GM19193 (cell line): Measurements from ENCODE around the gene ITIH2.
A peak's percentile ranks its signal among the peaks of the same experiment; 100 is the strongest.

ENCODE experiments used
- POLR2A ChIP-seq: IDR thresholded peaks from 4 replicates; pipeline ENCODE4 v1.6.1; 2011; ENCODE audit not compliant: insufficient read depth, insufficient read length; ENCODE audit errors: extremely low read depth

ITIH2 gene

DNA sequence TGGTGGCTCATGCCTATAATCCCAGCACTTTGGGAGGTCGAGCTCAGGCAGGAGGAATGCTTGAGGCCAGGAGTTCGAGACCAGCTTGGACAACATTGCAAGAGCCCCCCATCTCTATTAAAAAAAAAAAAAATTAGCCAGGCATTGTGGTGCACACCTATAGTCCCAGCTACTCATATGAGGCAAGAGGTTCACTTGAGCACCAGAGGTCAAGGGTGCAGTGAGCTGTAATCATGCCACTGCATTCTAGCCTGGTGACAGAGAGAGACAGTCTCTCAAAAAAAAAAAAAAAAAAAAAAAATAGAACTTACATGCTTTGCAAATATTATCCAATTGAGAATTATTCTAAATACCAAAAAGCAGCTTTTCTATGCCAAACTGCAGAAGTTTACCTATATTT, 73.7 kb downstream of the ITIH2 start:
- no peak for TF ChIP-seq POLR2A

DNA sequence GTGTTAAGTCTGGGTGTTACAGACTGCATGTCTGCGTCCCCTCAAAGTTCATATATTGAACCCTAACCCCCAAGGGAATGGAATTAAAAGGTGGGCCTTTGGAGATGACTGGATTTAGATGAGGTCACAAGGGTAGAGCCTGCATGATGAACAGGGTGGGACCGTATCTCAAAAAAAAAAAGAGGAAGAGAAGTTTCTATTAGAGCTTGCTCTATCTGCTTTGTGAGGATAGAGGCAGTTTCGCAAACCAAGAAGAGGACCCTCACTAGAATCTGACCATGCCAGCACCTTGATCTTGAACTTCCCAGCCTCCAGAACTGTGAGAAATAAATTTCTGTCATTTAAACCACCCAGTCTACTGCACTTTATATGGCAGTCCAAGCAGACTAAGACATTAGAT, 83.3 kb downstream of the ITIH2 start:
- TF ChIP-seq POLR2A, result no peak

DNA sequence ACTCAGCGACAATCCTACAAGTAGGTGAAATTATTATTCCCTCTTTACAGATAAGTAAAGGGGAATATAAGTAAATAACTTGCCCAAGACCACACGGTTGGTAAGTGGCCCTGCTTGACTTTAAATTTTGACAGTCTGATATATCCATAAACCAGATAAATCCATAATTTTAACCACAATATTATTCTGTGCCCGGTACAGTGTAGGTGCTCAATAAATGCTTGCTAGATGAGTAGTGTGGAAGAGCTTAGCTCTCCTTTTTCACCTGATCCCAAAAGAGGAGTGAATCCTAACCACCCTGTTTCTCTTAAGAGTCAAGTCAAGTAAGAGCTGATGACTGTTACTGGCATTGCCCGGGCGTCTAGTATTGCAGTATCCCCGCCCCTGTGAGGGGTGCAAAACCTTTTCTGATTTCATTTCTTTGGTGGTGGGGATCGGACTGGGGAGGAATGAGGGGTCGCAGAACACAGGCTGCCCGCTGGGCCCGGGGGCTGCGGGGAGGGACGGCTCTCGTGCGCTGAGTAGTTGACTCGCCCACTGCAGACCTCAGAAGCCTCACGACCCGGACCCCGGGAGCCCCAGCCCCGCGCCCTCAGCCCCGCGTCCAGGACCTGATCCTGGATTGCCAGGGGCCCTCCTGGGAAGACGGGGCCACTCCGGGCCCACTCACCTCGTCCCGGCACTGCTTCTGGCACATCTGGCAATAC, 84.2 kb downstream of the ITIH2 start:
- TF ChIP-seq POLR2A, result no peak

DNA sequence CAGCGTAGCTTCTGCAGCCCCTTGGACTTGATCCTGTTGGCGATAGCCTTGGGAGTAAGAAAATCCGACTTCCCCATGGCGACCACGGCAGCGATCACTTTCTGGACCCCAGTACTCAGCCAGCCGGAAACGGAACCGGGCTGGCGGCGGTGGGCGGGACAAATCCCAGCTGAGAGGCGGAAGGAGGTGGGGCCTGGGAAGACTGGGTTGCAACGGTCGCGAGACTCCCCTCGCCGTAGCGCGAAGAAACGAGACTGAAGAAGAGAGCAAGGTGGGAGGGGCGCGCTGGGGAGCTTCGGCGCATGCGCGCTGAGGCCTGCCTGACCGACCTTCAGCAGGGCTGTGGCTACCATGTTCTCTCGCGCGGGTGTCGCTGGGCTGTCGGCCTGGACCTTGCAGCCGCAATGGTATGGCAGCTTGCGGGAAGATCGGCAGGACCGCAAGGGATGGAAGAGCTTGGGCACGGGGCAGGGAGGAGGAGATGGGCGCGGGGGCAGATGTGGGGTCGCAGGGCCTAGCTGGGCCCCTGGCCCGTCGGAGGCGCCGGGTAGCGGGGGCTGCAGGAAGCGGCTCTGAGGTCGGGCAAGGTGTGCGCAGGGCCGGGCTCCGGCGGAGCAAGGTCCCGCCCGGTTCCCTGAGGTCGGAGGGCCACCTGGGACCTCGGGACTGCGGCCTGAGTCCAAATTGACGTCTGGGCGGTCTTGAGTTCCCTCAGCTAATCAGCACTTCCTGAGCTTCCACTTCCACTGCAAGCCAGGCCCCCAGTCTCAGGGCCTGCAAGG, 84.9 kb downstream of the ITIH2 start, which contains the start of the genes ATP5F1C and KIN:
TSS of gene ATP5F1C (plus strand) at position 321 of the 782 bp plus-strand sequence. CDS start at position 352, 31 bp downstream.
TSS of gene KIN (minus strand) at position 137 of the 782 bp plus-strand sequence. CDS start at position 77, 60 bp downstream.
- TF ChIP-seq POLR2A, result peak; percentile 90

DNA sequence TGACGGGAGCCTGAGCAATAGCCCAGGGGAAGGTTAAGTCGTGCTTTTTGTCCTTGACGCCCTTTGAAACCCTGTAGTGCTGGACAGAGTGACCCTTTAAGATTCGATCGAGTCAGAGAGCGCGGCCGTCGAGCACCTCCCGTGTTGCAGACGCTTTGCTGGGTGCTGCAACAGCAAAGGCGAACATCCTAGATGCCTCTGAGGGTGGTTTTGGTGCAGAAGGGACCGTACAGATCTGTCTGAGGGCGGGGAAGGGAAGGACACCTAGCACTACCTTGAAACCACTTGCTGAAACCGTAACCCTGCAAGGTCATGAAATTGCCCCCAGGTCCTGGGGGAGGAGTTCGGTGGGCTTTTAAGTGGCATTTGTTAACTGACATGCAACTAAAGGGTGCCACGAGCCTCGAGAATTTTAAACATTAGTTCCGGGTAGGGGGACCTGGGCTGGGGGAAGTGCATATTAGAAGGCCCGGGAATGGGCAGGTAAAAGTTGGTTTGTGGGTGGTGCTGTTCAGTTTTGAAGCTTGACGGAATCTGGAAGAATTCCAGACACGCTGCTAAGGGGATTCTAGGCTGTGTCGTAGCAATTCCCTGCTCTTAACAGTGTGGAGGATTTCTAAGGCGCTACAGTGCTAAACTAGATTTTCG, 85.6 kb downstream of the ITIH2 start:
- no peak for TF ChIP-seq POLR2A

DNA sequence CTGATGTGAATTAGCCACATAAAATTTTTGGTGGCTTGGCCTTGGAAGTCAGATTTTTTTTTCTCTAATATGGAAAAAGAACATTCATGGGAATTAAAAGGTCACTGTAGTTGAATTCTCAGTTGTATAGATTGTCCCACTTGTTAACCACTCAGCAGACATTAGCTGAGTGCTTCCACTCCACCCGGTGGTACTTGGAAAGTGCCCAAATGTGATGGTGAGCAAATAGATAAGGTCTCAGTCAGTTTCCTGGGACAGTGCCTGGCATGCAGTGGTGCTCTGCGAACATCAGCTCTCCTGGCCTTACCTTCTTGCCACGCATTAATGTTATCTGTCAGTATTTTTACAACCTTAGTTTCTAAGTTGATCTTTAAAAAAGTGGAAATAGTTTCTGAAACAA, 86.3 kb downstream of the ITIH2 start:
- TF ChIP-seq POLR2A, result no peak

DNA sequence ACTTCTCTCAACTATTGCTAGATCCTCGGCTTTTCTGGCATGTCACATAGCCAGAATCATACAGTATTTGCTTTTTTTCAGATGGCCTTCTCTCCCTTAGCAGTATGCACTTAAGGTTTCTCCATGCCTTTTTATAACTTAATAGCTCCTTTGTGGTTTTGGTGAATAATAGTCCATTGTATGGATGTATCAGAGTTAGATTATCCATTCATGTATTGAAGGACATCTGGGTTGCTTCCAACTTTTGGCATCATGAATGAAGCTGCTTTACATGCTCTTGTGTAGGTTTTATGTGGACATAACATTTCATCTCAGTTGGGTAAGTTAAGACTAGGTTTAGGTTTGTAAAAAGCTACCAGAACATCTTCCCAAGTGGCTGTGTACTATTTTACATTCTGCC, 89.4 kb downstream of the ITIH2 start:
- TF ChIP-seq POLR2A, result no peak

DNA sequence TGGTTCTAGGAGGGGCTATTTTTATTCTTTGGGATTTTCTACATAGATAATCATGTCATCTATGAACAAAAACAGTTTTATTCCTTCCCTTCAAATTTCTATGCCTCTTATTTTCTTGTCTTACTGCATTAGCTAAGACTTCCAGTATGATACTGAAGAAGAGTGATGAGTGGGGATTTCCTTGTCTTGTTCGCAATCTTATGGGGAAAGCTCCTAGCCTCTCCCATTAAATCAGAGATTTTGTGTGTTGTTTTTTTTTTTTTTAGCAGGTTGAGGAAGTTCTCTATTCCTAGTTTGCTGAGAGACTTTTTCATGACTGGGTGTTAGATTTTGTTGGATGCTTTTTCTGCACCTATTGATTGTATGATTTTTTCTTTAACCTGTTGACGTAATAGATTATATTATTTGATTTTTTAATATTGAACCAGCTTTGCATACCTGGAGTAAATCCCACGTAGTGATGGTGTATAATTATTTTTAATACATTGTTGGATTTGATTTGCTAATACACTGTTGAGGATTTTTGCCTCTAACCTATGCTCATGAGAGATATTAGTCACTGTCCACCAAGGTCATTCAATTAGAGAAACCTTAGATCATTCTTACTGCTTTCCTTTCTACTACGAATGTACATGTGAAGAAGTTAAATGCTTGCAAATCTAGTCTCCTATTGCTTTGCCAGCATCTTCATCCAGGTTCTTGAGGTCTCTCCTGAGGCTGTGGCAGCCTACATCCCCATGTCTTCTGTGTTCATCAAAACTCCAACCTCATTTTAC, 91.3 kb downstream of the ITIH2 start:
- TF ChIP-seq POLR2A, result no peak

DNA sequence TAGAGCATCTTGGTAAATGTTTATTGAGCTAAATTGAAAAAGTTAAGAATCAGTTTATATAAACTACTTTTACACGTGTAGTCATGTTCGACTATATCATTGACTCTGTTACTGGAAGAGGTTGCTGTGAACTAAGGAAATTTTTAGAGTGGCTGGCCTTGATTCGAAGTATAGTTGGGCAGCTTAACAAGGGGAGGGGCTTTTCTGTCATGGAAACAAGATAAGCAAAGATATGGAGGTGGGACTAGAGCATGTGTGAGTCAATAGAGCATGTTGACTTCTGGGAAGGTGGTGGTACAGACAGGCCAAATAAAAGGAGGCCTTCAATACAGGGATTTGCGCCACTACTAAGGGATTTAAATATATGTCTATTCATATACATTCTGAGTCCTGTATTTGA, 92.5 kb downstream of the ITIH2 start:
- TF ChIP-seq POLR2A, result no peak

DNA sequence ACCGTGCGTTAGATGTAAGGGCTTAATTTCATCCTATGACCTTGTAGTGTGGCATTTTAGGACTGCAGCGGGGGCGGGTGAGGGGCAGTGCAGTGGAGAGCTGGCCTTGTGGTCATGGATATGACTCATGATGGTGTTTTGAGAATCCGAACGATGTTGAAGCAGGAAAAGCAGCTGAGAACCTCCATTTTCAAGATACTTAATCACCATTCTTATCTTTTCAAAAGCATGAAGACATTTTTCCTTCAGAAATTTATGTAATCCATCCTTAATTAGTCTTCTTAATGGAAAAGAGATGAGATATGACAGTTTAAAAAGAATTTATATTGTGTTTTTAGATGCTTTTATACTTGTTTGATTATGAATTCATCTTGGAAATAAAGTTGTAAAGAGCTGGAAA, 94.5 kb downstream of the ITIH2 start:
- TF ChIP-seq POLR2A, result no peak
